B cell (primary cell): ENCODE results near the gene CERS6. TPM values are rescaled to one million over a fixed set of nuclear protein-coding genes. Genes with fewer than 3 reads are reported as not detected.

Source experiments
- ATAC-seq: fragments of 200-7000 bp; cut with Tn5 transposase; one replicate; pipeline ENCODE4 v1.10.0; 2021; ENCODE audit warnings: low read depth, mild to moderate bottlenecking, moderate number of reproducible peaks, moderate library complexity
- CTCF ChIA-PET: fragments of 350-600 bp; sonication (Branson Sonifier 250); formaldehyde crosslinking; loops from one replicate; lab custom pipeline; 2021; ENCODE audit warnings: antibody characterized with exemption, inconsistent platforms; lab: Charles Lee
- POLR2A ChIA-PET: fragments of 350-600 bp; sonication (Branson Sonifier 250); formaldehyde crosslinking; loops from one replicate; lab custom pipeline; 2021; ENCODE audit warnings: antibody characterized with exemption; lab: Charles Lee
- DNase-seq: peaks from one replicate; pipeline ENCODE4 v3.0.0; 2013
- H2AFZ ChIP-seq: 2 replicates; pipeline ENCODE4 v1.6.1; 2012; ENCODE audit warnings: mild to moderate bottlenecking, low read depth, low read length; ENCODE audit not compliant: insufficient read depth, poor library complexity, severe bottlenecking
- H3K27ac ChIP-seq, 2 donors: 1 replicate in 1 of 2; 2 replicates in 1 of 2; pipeline ENCODE4 v1.5.1; 2012 to 2013; ENCODE audit warnings: low read length in 2 of 2, mild to moderate bottlenecking in 2 of 2, moderate library complexity in 1 of 2
- H3K27me3 ChIP-seq, 4 experiments: fragments of 200-600 bp in 1 of 4; sonication (generic) in 1 of 4; replicated peaks in 1 of 4; 1 replicate in 2 of 4; 2 replicates in 2 of 4; pipeline versions ENCODE4 v1.6.1 to v1.7.0; 2013 to 2016; ENCODE audit warnings: low read length in 3 of 4, mild to moderate bottlenecking in 2 of 4, mixed read lengths in 1 of 4, moderate library complexity in 1 of 4; ENCODE audit not compliant: insufficient read depth in 4 of 4, control insufficient read depth in 3 of 4; ENCODE audit errors: control extremely low read depth in 1 of 4
- H3K36me3 ChIP-seq, 2 experiments: replicated peaks in 1 of 2; 1 replicate in 1 of 2; 2 replicates in 1 of 2; pipeline versions ENCODE4 v1.6.1 to v1.7.1; 2013; ENCODE audit warnings: low read length in 1 of 2; ENCODE audit not compliant: insufficient read depth in 2 of 2, control insufficient read depth in 1 of 2; ENCODE audit errors: control extremely low read depth in 1 of 2, extremely low read depth in 1 of 2
- H3K4me1 ChIP-seq, 2 donors: fragments of 200-600 bp in 1 of 2; sonication (generic) in 1 of 2; 1 replicate in 1 of 2; 2 replicates in 1 of 2; pipeline versions ENCODE4 v1.5.1 to v1.6.1; 2013 to 2017; ENCODE audit warnings: low read length in 2 of 2; ENCODE audit not compliant: control insufficient read depth in 2 of 2, insufficient read depth in 2 of 2
- H3K4me2 ChIP-seq: replicated peaks from 2 replicates; pipeline ENCODE3; 2012; ENCODE audit warnings: mild to moderate bottlenecking, low read depth, low read length; ENCODE audit not compliant: poor library complexity, severe bottlenecking
- H3K4me3 ChIP-seq, 5 experiments: fragments of 200-600 bp in 1 of 5; sonication (generic) in 1 of 5; 1 replicate in 3 of 5; 2 replicates in 2 of 5; pipeline versions ENCODE4 v1.5.1 to v1.7.0; 2011 to 2016; ENCODE audit warnings: low read length in 4 of 5, mild to moderate bottlenecking in 4 of 5, low read depth in 2 of 5, control low read depth in 1 of 5, moderate library complexity in 1 of 5; ENCODE audit not compliant: insufficient read depth in 1 of 5; ENCODE audit errors: control extremely low read depth in 1 of 5, extremely low read depth in 1 of 5
- H3K79me2 ChIP-seq: fragments of 200-600 bp; sonication (generic); one replicate; pipeline ENCODE4 v1.6.0; 2016; ENCODE audit warnings: low read length; ENCODE audit not compliant: control insufficient read depth, insufficient read depth
- H3K9ac ChIP-seq: fragments of 200-600 bp; sonication (generic); 2 replicates; pipeline ENCODE4 v1.6.1; 2017; ENCODE audit warnings: mild to moderate bottlenecking, low read length, moderate library complexity
- H3K9me3 ChIP-seq, 3 donors: one replicate each; pipeline versions ENCODE4 v1.6.1 to v1.7.1; 2013; ENCODE audit warnings: low read length in 2 of 3; ENCODE audit not compliant: control insufficient read depth in 2 of 3, insufficient read depth in 1 of 3; ENCODE audit errors: control extremely low read depth in 1 of 3
- H4K20me1 ChIP-seq: 2 replicates; pipeline ENCODE4 v1.6.0; 2012; ENCODE audit warnings: mild to moderate bottlenecking, low read length; ENCODE audit not compliant: insufficient read depth, control insufficient read depth, poor library complexity, severe bottlenecking
- H3K27ac Mint-ChIP-seq: one replicate; pipeline ENCODE4 v1.8.0; 2021; ENCODE audit warnings: mixed read lengths
- H3K27me3 Mint-ChIP-seq: one replicate; pipeline ENCODE4 v1.8.0; 2021; ENCODE audit warnings: mixed read lengths
- H3K4me1 Mint-ChIP-seq: one replicate; pipeline ENCODE4 v1.8.0; 2021; ENCODE audit warnings: mixed read lengths
- H3K4me3 Mint-ChIP-seq: one replicate; pipeline ENCODE4 v1.8.0; 2021; ENCODE audit warnings: mixed read lengths
- H3K9me3 Mint-ChIP-seq: one replicate; pipeline ENCODE4 v1.8.0; 2022; ENCODE audit warnings: mixed read lengths; ENCODE audit not compliant: insufficient read depth
- EZH2 ChIP-seq: IDR thresholded peaks from 2 replicates; pipeline ENCODE4 v1.6.1; 2012; ENCODE audit warnings: borderline replicate concordance, low read depth, mild to moderate bottlenecking, moderate library complexity, low read length; ENCODE audit not compliant: insufficient read depth, poor library complexity, severe bottlenecking
- WGBS: methylation state at CpG from one replicate; pipeline ENCODE4 v1.1.5; 2013; ENCODE audit warnings: missing lambda C conversion rate; ENCODE audit not compliant: insufficient coverage; 5-methylcytosine and 5-hydroxymethylcytosine counted together
- intact Hi-C: fragments of 100-400 bp; cut with micrococcal nuclease; formaldehyde crosslinking; loops from one replicate; pipeline ENCODE4 v1.10.0; 2022
- polyA plus RNA-seq: library from polyadenylated mRNA; depleted of rRNA; stranded (reverse); fragments of >200 nt; gene quantifications from 2 replicates; pipeline ENCODE4 v1.2.3, GENCODE V29; 2012
- total RNA-seq, 2 donors: library from RNA; stranded (reverse); fragments of 120-200 nt in 1 of 2; gene quantifications; 1 replicate in 1 of 2; 2 replicates in 1 of 2; pipeline versions ENCODE4 v1.2.3 to v1.2.4, GENCODE V29; 2013 to 2022
- TF ChIP-seq, protein P1 (sequence below): fragments of 200-600 bp; IDR thresholded peaks from one replicate; pipeline ENCODE4 v1.8.0; 2022; ENCODE audit warnings: antibody characterized with exemption, mild to moderate bottlenecking

Gene CERS6
- total and polyA plus RNA-seq, 2 donors (not counting 1 experiment from before 2014, with no cell fraction given) = 2.2 to 5.5 TPM

DNA sequence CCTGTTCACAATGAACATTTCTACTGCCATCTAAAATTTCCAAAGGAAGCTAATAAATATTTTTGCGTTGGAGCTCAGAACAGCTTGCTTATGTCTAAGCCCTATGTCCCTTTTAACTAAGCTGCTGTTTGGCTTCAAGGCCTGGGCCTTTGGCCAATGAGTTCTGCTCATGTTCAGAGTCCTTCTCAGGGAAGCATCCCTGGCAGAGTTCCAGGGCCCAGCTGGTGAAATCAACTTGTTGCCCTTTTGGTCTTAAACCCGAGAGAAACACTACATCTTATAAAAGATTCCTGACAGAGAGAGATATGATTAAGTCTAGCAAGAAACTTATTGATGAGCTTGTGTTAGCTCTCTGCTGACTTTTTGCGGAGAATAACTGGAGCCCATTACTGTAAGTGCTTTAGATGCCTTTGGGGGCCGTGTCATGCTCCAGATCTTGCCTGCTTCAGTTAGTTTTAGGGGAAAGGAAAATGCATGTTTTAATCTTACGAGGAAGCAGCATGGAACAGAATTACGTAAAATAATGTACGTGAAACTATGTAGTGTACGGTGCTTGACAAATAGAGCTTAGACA, 243.9 kb downstream of the CERS6 start:
- H2AFZ ChIP-seq = no peak overlapping the region
- 98% methylated on average over 4 of the region's 8 CpGs for WGBS
- Mint-ChIP-seq H3K4me1 (no peaks in the 10 kb centered on the region), H3K27ac (no peak overlapping the region), H3K4me3 (no peak overlapping the region), H3K9me3 (no peaks in the 10 kb centered on the region), H3K27me3 (no peaks in the 10 kb centered on the region)
- H3K4me2 ChIP-seq = no peak overlapping the region
- H3K9ac ChIP-seq = no peak overlapping the region
- no peaks in the 10 kb centered on the region for H4K20me1 ChIP-seq
- no peak overlapping the region for H3K27ac ChIP-seq
- no peaks in the 10 kb centered on the region for H3K27me3 ChIP-seq
- no peak for ATAC-seq
- peaks cover 4 to 7% of the 10 kb centered on the region in 2 experiments for H3K36me3 ChIP-seq
- no peaks in the 10 kb centered on the region for H3K9me3 ChIP-seq
- no peak overlapping the region for H3K4me3 ChIP-seq
- no peak for DNase-seq
- ChIA-PET POLR2A (no interaction called here), CTCF (interaction anchor here (0.5 kb wide), 1 partner anchor 210 kb away, joined by 3 read pairs; no protein-coding TSS in a partner anchor)
- H3K4me1 ChIP-seq = no peaks in the 10 kb centered on the region
- TF ChIP-seq, protein P1, sequence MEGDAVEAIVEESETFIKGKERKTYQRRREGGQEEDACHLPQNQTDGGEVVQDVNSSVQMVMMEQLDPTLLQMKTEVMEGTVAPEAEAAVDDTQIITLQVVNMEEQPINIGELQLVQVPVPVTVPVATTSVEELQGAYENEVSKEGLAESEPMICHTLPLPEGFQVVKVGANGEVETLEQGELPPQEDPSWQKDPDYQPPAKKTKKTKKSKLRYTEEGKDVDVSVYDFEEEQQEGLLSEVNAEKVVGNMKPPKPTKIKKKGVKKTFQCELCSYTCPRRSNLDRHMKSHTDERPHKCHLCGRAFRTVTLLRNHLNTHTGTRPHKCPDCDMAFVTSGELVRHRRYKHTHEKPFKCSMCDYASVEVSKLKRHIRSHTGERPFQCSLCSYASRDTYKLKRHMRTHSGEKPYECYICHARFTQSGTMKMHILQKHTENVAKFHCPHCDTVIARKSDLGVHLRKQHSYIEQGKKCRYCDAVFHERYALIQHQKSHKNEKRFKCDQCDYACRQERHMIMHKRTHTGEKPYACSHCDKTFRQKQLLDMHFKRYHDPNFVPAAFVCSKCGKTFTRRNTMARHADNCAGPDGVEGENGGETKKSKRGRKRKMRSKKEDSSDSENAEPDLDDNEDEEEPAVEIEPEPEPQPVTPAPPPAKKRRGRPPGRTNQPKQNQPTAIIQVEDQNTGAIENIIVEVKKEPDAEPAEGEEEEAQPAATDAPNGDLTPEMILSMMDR = no peak
- TF ChIP-seq EZH2 = no peak
- H3K79me2 ChIP-seq = no peaks in the 10 kb centered on the region
- intact Hi-C loops = no loop called here

DNA sequence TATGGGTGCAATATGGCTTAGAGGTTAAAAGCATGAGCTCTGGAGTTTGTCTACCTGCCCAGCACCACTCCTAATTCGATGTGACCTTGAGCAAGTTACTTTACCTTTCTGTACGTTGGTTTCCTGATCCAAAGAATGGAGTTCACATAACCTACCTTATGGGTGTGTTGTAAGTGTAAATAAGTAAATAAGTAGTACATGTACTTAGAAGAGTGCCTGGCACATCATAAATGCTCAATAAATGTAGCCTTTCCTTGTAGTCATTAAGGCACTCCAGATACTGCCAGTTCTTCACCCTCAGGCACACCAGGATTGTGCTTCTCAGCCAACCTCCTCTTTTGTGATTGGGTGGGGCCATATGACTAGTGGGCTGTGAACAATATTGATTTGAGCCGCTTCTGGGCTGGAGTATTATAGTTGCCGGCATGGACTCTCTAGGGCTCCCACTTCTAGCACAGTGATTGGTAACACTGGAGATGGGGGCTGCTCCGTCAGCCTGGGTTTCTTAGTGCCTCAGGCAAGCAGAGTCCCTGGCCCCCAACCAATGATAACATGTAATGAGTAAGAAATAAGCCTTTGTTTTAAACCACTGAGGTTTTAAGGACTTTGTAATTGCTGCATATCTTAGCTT, 244.7 kb downstream of the CERS6 start:
- Mint-ChIP-seq H3K9me3 (no peaks in the 10 kb centered on the region), H3K4me3 (no peak overlapping the region), H3K4me1 (no peaks in the 10 kb centered on the region), H3K27ac (no peak overlapping the region), H3K27me3 (no peaks in the 10 kb centered on the region)
- H3K4me3 ChIP-seq = no peak overlapping the region
- H3K4me2 ChIP-seq = no peak overlapping the region
- DNase-seq (no peak), ATAC-seq (no peak)
- H2AFZ ChIP-seq = no peak overlapping the region
- H3K9ac ChIP-seq = no peak overlapping the region
- no peak overlapping the region for H3K27ac ChIP-seq
- H4K20me1 ChIP-seq = no peaks in the 10 kb centered on the region
- POLR2A ChIA-PET = no interaction called here
- intact Hi-C loops = no loop called here
- no peaks in the 10 kb centered on the region for H3K27me3 ChIP-seq
- no peaks in the 10 kb centered on the region for H3K4me1 ChIP-seq
- WGBS = 92% methylated on average over 2 of the region's 5 CpGs
- CTCF ChIA-PET = no interaction called here
- TF ChIP-seq EZH2 = no peak
- TF ChIP-seq, protein P1 = no peak
- H3K79me2 ChIP-seq = no peaks in the 10 kb centered on the region
- no peaks in the 10 kb centered on the region for H3K9me3 ChIP-seq
- peaks cover 0 to 4% of the 10 kb centered on the region in 2 experiments for H3K36me3 ChIP-seq
